ENCODE measurements around the gene LSG1.

GRCh38 chr3:194661946-194662345 is 10.0 kb downstream of the LSG1 start:
- TF ChIP-seq GATA2 (IDR thresholded peaks at IDR 0.05; ENCODE audit: low read depth, low read length) (no peak), GATA3 (IDR thresholded peaks at IDR 0.05; ENCODE audit: low read depth, low read length) (no peak)
